ENCODE data around the gene SALL2.

SALL2 gene

DNA sequence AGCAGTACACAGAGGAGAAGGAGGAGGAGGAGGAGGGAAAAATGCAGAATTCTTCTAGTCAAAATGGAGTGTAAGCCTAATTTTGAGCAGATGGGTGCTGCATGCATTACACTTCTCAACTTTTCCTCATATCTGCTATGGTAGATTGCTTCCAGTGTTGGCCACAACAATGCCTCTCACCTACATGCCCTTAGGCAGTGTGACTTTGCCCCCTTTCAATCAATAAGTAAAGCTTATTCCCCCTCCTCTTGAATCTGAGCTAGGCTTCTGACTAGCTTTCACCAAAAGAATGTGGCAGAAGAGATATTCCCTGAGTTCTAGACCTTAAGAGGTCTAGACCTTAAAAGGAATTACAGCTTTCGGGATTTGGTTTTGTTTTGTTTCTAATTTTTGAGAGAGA, 11.8 kb downstream of the SALL2 start:
- CTCF ChIA-PET = interaction anchor here (0.7 to 2.1 kb wide), 2 partner anchors 16 to 42 kb away, joined by 3 to 14 read pairs; no protein-coding TSS in a partner anchor
- Histone ChIP-seq H3K36me3 (ENCODE audit: control insufficient read depth in 2 of 2, insufficient read depth in 1 of 2, low read length in 2 of 2) (peaks cover 1 to 2% of the 10 kb centered on the region in 2 experiments; a peak in 2 of 3 replicates), H3K4me3 (ENCODE audit: low read depth, low read length) (no peak overlapping the region), H3K4me1 (ENCODE audit: control insufficient read depth, insufficient read depth, low read length) (0 out of 2 replicates have a peak, but pooled peaks cover 4% of the 10 kb centered on the region), H3K9me3 (ENCODE audit: control insufficient read depth, insufficient read depth, low read depth, low read length) (no peaks in the 10 kb centered on the region), H3K27ac (ENCODE audit: extremely low read depth, low read depth, low read length) (no peak overlapping the region)
- no peak for TF ChIP-seq ATF2 (tag by site-specific recombination; IDR thresholded peaks at IDR 0.05; ENCODE audit: low read depth)
- TF ChIP-seq, protein P1, sequence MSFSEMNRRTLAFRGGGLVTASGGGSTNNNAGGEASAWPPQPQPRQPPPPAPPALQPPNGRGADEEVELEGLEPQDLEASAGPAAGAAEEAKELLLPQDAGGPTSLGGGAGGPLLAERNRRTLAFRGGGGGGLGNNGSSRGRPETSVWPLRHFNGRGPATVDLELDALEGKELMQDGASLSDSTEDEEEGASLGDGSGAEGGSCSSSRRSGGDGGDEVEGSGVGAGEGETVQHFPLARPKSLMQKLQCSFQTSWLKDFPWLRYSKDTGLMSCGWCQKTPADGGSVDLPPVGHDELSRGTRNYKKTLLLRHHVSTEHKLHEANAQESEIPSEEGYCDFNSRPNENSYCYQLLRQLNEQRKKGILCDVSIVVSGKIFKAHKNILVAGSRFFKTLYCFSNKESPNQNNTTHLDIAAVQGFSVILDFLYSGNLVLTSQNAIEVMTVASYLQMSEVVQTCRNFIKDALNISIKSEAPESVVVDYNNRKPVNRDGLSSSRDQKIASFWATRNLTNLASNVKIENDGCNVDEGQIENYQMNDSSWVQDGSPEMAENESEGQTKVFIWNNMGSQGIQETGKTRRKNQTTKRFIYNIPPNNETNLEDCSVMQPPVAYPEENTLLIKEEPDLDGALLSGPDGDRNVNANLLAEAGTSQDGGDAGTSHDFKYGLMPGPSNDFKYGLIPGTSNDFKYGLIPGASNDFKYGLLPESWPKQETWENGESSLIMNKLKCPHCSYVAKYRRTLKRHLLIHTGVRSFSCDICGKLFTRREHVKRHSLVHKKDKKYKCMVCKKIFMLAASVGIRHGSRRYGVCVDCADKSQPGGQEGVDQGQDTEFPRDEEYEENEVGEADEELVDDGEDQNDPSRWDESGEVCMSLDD (tag by site-specific recombination; IDR thresholded peaks at IDR 0.05) = no peak
- TF ChIP-seq SETDB1 (IDR thresholded peaks at IDR 0.05; ENCODE audit: insufficient read length, low read length) = no peak
- TF ChIP-seq ZNF221 (tag by site-specific recombination; IDR thresholded peaks at IDR 0.05; ENCODE audit: borderline replicate concordance) = no peak
- TF ChIP-seq, protein P2, sequence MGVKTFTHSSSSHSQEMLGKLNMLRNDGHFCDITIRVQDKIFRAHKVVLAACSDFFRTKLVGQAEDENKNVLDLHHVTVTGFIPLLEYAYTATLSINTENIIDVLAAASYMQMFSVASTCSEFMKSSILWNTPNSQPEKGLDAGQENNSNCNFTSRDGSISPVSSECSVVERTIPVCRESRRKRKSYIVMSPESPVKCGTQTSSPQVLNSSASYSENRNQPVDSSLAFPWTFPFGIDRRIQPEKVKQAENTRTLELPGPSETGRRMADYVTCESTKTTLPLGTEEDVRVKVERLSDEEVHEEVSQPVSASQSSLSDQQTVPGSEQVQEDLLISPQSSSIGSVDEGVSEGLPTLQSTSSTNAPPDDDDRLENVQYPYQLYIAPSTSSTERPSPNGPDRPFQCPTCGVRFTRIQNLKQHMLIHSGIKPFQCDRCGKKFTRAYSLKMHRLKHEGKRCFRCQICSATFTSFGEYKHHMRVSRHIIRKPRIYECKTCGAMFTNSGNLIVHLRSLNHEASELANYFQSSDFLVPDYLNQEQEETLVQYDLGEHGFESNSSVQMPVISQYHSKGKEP (tag by site-specific recombination; IDR thresholded peaks at IDR 0.05) = no peak
- no peak for TF ChIP-seq ZNF701 (tag by site-specific recombination; IDR thresholded peaks at IDR 0.05)
- no peak for TF ChIP-seq OVOL3 (tag by site-specific recombination; IDR thresholded peaks at IDR 0.05)
- TF ChIP-seq, protein P3, sequence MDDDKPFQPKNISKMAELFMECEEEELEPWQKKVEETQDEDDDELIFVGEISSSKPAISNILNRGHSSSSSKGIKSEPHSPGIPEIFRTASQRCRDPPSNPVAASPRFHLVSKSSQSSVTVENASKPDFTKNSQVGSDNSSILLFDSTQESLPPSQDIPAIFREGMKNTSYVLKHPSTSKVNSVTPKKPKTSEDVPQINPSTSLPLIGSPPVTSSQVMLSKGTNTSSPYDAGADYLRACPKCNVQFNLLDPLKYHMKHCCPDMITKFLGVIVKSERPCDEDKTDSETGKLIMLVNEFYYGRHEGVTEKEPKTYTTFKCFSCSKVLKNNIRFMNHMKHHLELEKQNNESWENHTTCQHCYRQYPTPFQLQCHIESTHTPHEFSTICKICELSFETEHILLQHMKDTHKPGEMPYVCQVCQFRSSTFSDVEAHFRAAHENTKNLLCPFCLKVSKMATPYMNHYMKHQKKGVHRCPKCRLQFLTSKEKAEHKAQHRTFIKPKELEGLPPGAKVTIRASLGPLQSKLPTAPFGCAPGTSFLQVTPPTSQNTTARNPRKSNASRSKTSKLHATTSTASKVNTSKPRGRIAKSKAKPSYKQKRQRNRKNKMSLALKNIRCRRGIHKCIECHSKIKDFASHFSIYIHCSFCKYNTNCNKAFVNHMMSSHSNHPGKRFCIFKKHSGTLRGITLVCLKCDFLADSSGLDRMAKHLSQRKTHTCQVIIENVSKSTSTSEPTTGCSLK (tag by site-specific recombination; IDR thresholded peaks at IDR 0.05) = no peak
- no peak for TF ChIP-seq ZFP37 (tag by site-specific recombination; IDR thresholded peaks at IDR 0.05)
- TF ChIP-seq ZNF132 (tag by site-specific recombination; IDR thresholded peaks at IDR 0.05; ENCODE audit: borderline replicate concordance) = no peak
- POLR2A ChIA-PET = interaction anchor here (1.5 kb wide), 1 partner anchor 12 kb away, joined by 9 read pairs; the partner anchor contains the start of gene SALL2

GRCh38 chr14:21510735-21511657, 15.2 kb downstream of the SALL2 start, which contains the start of gene METTL3:
Gene METTL3, minus strand, starts transcription at chr14:21511340. Its CDS starts 117 bp downstream, at chr14:21511223.
- Histone ChIP-seq H3K4me1 (ENCODE audit: control insufficient read depth, insufficient read depth, low read length) (0 out of 2 replicates have a peak, but pooled peaks cover 4% of the 10 kb centered on the region), H3K4me3 (ENCODE audit: low read depth, low read length) (peak within 1 kb of the TSS; percentile 77), H3K9me3 (ENCODE audit: control insufficient read depth, insufficient read depth, low read depth, low read length) (no peaks in the 10 kb centered on the region), H3K27ac (ENCODE audit: extremely low read depth, low read depth, low read length) (peak within 1 kb of the TSS; percentile 72), H3K36me3 (ENCODE audit: control insufficient read depth in 2 of 2, insufficient read depth in 1 of 2, low read length in 2 of 2) (peaks cover 18 to 23% of the 10 kb centered on the region in 2 experiments; a peak in 2 of 3 replicates)
- POLR2A ChIA-PET = interaction anchor here (0.6 to 3.1 kb wide), 19 partner anchors 8 to 134 kb away, joined by 3 to 71 read pairs (median 4); partner anchors contain the start of genes CHD8, RAB2B, SALL2 and TOX4
- CTCF ChIA-PET = interaction anchor here (0.6 to 3.2 kb wide), 5 partner anchors 9 to 412 kb away, joined by 4 to 21 read pairs (median 7); partner anchors contain the start of gene CHD8
- TF ChIP-seq ZNF335 (tag by site-specific recombination; conservative IDR thresholded peaks at IDR 0.05) = peak; percentile 86
- no peak; the same call in 1 of the 2 replicates for TF ChIP-seq ZNF394 (tag by site-specific recombination; IDR thresholded peaks at IDR 0.05; ENCODE audit: borderline replicate concordance)
- TF ChIP-seq ZNF433 (tag by site-specific recombination; IDR thresholded peaks at IDR 0.05; ENCODE audit: low read depth) = no peak
- no peak for TF ChIP-seq ZNF362 (tag by site-specific recombination; IDR thresholded peaks at IDR 0.05)
- TF ChIP-seq, protein P4, sequence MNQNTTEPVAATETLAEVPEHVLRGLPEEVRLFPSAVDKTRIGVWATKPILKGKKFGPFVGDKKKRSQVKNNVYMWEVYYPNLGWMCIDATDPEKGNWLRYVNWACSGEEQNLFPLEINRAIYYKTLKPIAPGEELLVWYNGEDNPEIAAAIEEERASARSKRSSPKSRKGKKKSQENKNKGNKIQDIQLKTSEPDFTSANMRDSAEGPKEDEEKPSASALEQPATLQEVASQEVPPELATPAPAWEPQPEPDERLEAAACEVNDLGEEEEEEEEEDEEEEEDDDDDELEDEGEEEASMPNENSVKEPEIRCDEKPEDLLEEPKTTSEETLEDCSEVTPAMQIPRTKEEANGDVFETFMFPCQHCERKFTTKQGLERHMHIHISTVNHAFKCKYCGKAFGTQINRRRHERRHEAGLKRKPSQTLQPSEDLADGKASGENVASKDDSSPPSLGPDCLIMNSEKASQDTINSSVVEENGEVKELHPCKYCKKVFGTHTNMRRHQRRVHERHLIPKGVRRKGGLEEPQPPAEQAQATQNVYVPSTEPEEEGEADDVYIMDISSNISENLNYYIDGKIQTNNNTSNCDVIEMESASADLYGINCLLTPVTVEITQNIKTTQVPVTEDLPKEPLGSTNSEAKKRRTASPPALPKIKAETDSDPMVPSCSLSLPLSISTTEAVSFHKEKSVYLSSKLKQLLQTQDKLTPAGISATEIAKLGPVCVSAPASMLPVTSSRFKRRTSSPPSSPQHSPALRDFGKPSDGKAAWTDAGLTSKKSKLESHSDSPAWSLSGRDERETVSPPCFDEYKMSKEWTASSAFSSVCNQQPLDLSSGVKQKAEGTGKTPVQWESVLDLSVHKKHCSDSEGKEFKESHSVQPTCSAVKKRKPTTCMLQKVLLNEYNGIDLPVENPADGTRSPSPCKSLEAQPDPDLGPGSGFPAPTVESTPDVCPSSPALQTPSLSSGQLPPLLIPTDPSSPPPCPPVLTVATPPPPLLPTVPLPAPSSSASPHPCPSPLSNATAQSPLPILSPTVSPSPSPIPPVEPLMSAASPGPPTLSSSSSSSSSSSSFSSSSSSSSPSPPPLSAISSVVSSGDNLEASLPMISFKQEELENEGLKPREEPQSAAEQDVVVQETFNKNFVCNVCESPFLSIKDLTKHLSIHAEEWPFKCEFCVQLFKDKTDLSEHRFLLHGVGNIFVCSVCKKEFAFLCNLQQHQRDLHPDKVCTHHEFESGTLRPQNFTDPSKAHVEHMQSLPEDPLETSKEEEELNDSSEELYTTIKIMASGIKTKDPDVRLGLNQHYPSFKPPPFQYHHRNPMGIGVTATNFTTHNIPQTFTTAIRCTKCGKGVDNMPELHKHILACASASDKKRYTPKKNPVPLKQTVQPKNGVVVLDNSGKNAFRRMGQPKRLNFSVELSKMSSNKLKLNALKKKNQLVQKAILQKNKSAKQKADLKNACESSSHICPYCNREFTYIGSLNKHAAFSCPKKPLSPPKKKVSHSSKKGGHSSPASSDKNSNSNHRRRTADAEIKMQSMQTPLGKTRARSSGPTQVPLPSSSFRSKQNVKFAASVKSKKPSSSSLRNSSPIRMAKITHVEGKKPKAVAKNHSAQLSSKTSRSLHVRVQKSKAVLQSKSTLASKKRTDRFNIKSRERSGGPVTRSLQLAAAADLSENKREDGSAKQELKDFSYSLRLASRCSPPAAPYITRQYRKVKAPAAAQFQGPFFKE (tag by site-specific recombination; IDR thresholded peaks at IDR 0.05; ENCODE audit: borderline replicate concordance) = no peak
- TF ChIP-seq ZNF596 (tag by site-specific recombination; IDR thresholded peaks at IDR 0.05) = no peak
